ENCODE data around the gene MALAT1. TPM values are rescaled to one million over a fixed set of nuclear protein-coding genes. Genes with fewer than 3 reads are reported as not detected.

Gene MALAT1
- total RNA-seq, 1 donor from 2014 or later: 16,459 TPM

DNA sequence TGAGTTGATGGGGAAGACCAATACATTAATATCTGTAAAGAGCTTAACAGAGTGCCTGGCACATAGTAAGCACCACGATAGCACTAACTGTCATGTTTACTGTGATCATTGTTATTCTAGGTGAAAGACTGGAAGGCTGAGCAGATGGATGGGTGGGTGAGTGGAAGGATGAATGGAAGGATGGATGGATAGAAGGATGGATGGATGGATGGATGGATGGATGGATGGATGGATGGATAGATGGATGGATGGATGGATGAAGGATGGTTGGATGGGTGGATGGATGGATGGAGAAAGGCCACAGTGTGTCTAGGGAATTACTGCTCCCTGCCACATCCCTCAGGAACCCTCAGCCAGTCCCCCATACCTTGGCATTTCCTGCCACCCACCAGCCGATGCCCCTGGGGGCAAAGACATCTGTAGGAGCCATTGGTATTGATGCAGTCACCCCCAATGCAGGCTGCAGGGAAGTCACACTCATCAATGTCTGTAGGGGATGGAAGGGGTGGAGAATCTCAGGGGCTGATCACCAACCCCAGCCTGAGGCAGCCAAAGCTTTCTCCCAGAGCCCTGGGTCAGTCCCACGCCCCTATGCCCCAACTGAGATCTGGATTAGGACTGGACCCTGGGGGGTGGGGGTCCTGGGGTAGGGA, 44.0 kb downstream of the MALAT1 start:
- Histone ChIP-seq H3K36me3 (peaks cover 0 to 12% of the 10 kb centered on the region in 2 donors), H3K4me1 (peaks cover 39% of the 10 kb centered on the region)
- intact Hi-C loops (cut with DNase I): no loop called here

DNA sequence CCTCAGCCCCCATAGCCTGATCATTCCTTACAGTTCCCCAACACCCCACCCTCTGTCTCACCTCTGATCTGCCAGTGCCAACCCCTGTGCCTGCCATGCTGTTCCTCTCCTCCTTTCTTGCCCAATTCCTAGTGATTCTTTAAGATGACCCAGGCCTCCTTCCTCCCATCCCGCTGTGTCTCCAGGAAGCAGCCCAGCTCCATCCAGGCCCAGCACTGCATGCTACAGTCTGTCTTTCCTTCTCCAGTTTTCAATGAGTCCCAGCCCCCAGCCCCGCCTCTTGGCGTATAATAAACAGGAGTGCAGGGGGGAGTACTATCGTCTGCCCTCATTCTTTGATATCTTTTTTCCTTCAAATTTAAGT, 47.0 kb downstream of the MALAT1 start:
- H3K4me3 ChIP-seq: no peak overlapping the region
- H3K36me3 ChIP-seq: peaks cover 0 to 25% of the 10 kb centered on the region in 2 donors
- intact Hi-C loops (cut with DNase I): no loop called here
- TF ChIP-seq, protein P1, sequence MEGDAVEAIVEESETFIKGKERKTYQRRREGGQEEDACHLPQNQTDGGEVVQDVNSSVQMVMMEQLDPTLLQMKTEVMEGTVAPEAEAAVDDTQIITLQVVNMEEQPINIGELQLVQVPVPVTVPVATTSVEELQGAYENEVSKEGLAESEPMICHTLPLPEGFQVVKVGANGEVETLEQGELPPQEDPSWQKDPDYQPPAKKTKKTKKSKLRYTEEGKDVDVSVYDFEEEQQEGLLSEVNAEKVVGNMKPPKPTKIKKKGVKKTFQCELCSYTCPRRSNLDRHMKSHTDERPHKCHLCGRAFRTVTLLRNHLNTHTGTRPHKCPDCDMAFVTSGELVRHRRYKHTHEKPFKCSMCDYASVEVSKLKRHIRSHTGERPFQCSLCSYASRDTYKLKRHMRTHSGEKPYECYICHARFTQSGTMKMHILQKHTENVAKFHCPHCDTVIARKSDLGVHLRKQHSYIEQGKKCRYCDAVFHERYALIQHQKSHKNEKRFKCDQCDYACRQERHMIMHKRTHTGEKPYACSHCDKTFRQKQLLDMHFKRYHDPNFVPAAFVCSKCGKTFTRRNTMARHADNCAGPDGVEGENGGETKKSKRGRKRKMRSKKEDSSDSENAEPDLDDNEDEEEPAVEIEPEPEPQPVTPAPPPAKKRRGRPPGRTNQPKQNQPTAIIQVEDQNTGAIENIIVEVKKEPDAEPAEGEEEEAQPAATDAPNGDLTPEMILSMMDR (IDR thresholded peaks at IDR 0.05): no peak
- TF ChIP-seq POLR2AphosphoS5 (IDR thresholded peaks at IDR 0.05; ENCODE audit: insufficient read depth in 1 of 2, low read depth in 1 of 2): no peak
- no peak for TF ChIP-seq POLR2A (IDR thresholded peaks at IDR 0.05)
- H3K9me3 ChIP-seq: no peaks in the 10 kb centered on the region
- H3K27ac ChIP-seq: peak overlapping the region; percentile 40
- H3K4me1 ChIP-seq: peaks cover 24% of the 10 kb centered on the region
- DNase-seq (ENCODE audit: extremely low spot score in 2 of 2): no peak
- H3K27me3 ChIP-seq: no peaks in the 10 kb centered on the region

More for the DNA sequence above, 44.0 kb downstream of the MALAT1 start:
- Histone ChIP-seq H3K27me3 (no peaks in the 10 kb centered on the region), H3K4me3 (no peak overlapping the region), H3K9me3 (no peaks in the 10 kb centered on the region), H3K27ac (no peak overlapping the region)
- no peak for DNase-seq (ENCODE audit: extremely low spot score in 2 of 2)
- TF ChIP-seq POLR2AphosphoS5 (IDR thresholded peaks at IDR 0.05; ENCODE audit: insufficient read depth in 1 of 2, low read depth in 1 of 2) (no peak), POLR2A (IDR thresholded peaks at IDR 0.05) (no peak)
- TF ChIP-seq, protein P1 (IDR thresholded peaks at IDR 0.05): no peak

DNA sequence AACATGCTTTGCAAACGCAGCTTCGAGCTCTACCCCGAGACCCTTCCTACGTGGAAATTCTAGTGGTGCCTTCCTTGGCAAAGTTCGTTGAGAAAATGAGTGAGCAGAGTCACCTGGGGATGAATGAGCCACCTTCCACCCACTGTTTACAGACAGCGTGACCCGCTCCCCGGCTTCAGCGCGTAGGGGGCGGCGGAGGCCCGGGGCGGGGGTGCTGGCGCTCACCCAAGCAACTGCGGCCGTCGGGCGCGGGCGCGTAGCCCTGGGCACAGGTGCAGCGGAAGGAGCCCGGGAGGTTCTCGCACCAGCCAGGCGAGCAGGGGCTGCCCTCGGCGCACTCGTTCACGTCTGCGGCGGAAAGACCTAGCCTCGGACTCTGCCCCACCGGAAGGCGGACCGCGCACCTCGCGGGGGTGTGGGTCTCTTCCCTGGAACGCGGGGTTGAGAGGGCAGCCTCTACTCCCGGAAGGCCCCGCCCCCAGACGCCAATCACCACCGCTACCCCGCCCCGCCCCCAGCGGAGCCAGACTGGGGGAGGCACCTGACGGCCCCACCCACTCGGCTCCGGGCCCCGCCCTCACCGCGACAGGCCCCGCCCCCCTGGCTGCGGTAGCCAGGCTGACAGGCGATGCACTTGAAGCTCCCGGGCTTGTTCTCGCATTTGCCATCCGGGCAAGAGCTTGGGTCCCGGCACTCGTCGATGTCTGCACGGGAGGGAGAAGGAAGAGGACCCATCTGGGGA, 47.5 kb downstream of the MALAT1 start:
- Histone ChIP-seq H3K36me3 (peaks cover 0 to 30% of the 10 kb centered on the region in 2 donors), H3K27ac (peak overlapping the region; percentile 40), H3K4me3 (peak overlapping the region; percentile 19 to 31), H3K27me3 (no peaks in the 10 kb centered on the region), H3K4me1 (peaks cover 18% of the 10 kb centered on the region), H3K9me3 (no peaks in the 10 kb centered on the region)
- intact Hi-C loops (cut with DNase I): no loop called here
- DNase-seq (ENCODE audit: extremely low spot score in 2 of 2): no peak
- TF ChIP-seq POLR2AphosphoS5 (IDR thresholded peaks at IDR 0.05; ENCODE audit: insufficient read depth in 1 of 2, low read depth in 1 of 2): peak in 1 of 2 donors; percentile 31
- TF ChIP-seq, protein P1 (IDR thresholded peaks at IDR 0.05): no peak

DNA sequence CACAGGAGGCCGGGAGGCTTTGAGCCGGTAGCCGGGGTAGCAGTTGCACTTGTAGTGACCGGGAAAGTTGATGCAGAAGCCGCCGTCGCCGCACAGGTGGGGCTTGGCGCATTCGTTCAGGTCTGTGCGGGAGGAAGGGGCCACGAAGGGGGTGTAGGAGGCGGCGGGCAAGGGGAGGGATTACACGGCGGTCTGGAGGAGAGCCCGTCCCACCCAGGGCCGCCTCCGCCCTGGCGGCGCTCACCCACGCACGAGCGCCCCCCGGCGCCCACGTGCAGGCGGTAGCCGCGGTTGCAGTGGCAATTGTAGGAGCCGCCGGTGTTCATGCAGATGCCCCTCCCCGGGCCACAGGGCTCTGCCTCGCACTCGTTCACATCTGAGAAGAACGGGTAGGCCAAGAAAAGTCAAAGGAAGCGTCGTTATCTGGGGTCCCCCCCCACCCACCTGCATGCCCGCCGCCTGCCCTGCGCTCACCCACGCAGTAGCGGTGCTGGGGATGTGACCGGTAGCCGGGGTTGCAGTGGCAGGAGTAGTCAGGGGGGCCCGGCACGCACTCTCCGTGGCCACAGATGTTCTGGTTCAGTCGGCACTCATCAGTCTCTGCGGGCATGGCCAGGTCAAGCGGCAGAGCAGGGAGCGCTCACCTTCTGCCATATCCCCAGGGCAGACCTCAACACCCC, 48.7 kb downstream of the MALAT1 start:
- H3K4me1 ChIP-seq: peaks cover 11% of the 10 kb centered on the region
- DNase-seq (ENCODE audit: extremely low spot score in 2 of 2): no peak
- H3K9me3 ChIP-seq: no peaks in the 10 kb centered on the region
- H3K27me3 ChIP-seq: no peaks in the 10 kb centered on the region
- peaks cover 0 to 37% of the 10 kb centered on the region in 2 donors for H3K36me3 ChIP-seq
- no peak overlapping the region for H3K4me3 ChIP-seq
- no peak overlapping the region for H3K27ac ChIP-seq
- TF ChIP-seq, protein P1 (IDR thresholded peaks at IDR 0.05): no peak
- TF ChIP-seq POLR2AphosphoS5 (IDR thresholded peaks at IDR 0.05; ENCODE audit: insufficient read depth in 1 of 2, low read depth in 1 of 2) (no peak), POLR2A (IDR thresholded peaks at IDR 0.05) (no peak)
- intact Hi-C loops (cut with DNase I): no loop called here
